Pons (tissue), 1 donor: ENCODE results near the gene ZNF454.

Experiments
- DNase-seq: peaks from one replicate; pipeline ENCODE4 v3.0.0-alpha.2; 2016; ENCODE audit warnings: low spot score

ZNF454 gene

GRCh38 chr5:178940569-178941360 lies at the start of gene ZNF454:
Gene ZNF454, plus strand, starts transcription at chr5:178941198. Its CDS starts 1,594 bp downstream, at chr5:178942792.
- peak; percentile 94 for DNase-seq

- peak; percentile 45 for DNase-seq
Measured at GRCh38 chr5:178895615-178896571, 45.1 kb upstream of the ZNF454 start, which contains the start of gene ZFP2. Gene ZFP2, plus strand, starts transcription at chr5:178895913. Its CDS starts 35,401 bp downstream, at chr5:178931314.

DNA sequence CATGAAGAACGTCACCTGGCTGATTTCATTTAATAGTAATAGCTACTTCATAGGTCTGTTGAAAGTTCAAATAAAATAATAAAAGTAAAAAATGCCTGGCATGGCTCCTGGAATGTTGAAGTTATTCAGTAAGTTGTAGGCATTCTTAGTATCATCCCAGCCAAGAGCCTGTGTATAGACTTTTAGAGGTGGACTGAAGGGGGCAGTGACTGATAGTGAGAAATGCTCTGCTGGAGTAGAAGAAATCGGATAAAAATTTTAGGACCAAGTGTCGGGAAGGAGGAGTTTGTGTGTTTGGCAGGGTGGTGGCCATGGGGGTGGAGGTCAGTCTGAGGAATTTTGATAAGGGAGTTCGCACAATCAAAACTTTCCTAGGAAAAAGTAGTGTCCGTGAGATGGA lies 41.7 kb upstream of the ZNF454 start:
- no peak for DNase-seq

DNA sequence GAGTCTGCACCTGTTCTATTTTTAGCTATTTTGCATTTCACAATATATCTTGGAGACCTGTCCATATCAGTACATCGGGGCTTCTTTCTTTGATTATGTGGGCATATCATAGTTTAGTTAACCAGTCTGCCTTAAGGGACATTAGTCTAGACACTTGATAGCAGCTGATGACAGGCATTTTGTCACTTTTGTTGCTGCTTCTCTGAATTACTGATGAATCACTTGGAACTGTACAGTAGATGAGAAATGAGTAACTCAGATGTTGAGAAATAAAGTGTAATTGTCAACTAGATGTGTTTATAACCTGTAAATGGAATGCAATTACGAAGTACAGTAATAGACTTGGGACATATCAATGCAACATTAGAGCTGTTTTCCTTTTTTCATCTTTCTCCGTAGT lies 38.1 kb upstream of the ZNF454 start:
- DNase-seq = no peak

DNA sequence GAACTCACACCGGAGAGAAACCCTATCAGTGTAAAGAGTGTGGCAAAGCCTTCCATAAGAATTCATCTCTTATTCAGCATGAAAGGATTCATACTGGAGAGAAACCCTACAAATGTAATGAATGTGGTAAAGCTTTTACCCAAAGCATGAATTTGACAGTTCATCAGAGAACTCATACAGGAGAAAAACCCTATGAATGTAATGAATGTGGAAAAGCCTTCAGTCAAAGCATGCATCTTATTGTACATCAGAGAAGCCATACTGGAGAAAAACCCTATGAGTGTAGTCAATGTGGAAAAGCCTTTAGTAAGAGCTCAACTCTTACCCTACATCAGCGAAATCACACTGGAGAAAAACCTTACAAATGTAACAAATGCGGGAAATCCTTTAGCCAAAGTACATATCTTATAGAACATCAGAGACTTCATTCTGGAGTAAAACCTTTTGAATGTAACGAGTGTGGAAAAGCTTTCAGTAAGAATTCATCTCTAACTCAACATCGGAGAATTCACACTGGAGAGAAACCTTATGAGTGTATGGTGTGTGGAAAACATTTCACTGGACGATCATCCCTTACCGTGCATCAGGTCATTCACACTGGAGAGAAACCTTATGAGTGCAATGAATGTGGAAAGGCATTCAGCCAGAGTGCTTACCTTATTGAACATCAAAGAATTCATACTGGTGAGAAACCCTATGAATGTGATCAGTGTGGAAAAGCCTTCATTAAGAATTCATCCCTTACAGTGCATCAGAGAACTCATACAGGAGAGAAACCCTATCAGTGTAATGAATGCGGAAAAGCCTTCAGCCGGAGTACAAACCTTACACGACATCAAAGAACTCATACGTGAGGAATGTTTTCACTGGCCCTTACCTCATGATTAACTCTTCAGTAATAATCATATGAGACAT lies 8.9 kb upstream of the ZNF454 start:
- DNase-seq = no peak

DNA sequence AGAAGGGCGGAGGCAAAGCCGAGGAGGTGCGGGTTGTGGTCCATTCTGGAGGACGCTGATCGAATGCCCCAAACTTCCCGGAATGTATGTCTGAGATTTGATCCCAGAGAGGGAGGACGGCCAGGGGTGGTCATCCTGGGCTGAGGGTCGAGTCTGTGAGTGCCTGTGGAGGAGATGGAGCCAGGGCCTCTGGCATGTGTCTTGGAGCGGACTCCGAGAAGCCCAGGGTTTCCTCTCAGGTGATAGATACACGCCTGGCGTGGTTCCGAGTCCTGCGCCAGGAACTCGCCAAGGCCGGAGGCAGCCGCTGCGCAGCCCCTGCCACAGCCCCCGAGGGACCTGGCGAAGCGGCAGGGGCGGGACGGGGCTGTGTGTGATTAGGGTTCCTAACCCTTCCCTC lies 363 bp downstream of the ZNF454 start:
- no peak for DNase-seq

- DNase-seq = no peak
Measured at GRCh38 chr5:178965465-178966055, 24.6 kb downstream of the ZNF454 start.

DNA sequence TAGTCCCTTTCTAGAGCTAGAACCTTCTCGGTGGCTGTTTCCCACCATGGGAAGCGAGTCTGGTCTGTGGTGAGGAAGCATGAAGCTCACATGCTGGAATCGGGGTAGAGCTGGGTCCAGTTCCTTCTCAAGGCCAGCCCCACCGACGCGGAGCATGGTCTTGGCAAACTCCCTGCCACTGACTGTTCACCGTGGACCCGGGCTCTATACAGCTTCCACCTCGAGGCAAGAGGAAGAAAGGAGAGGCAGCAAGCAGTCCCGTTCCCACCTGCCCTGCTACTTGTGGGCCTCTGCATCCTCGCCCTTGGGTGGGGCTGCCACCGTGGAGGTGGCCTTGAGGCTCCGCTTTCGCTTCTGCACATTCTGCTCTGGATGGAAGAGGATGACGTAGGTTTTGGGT lies 40.4 kb downstream of the ZNF454 start:
- DNase-seq = no peak

DNA sequence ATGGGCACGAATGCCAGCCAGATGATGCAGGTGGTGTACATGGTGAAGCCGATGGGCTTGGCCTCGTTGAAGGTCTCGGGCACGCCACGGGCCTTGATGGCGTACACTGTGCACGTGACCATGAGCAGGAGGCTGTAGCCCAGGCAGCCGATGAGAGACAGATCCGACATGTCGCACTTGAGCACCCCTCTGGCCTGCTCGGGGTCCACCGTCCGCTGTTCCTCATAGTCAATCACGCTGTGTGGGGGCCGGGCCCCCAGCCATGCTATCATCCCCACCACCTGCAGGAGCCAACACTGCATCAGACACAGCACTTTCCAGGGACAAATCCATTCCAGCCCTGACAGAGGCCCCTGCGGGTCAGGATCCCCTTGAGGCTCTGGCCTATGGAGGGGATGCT lies 41.9 kb downstream of the ZNF454 start:
- no peak for DNase-seq

DNA sequence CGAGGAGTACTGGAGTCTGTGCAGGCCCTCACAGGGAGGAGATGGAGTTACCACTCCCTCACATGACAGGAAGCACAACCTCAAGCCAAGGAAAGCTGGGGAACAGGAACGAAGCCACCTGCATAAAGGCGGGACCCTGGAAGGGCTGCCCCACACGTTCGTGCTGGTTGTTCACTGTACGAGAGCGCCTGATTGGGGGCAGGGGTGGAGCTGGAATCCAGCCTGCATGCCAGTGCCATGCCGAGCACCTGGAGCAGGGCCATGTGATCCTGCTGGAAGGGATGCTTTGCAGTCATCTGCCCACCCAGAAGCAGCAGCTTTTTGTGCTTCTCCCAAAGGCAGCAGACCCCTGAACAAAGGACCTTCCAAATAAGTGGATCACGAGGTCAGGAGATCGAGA lies 42.7 kb downstream of the ZNF454 start:
- DNase-seq = no peak

DNA sequence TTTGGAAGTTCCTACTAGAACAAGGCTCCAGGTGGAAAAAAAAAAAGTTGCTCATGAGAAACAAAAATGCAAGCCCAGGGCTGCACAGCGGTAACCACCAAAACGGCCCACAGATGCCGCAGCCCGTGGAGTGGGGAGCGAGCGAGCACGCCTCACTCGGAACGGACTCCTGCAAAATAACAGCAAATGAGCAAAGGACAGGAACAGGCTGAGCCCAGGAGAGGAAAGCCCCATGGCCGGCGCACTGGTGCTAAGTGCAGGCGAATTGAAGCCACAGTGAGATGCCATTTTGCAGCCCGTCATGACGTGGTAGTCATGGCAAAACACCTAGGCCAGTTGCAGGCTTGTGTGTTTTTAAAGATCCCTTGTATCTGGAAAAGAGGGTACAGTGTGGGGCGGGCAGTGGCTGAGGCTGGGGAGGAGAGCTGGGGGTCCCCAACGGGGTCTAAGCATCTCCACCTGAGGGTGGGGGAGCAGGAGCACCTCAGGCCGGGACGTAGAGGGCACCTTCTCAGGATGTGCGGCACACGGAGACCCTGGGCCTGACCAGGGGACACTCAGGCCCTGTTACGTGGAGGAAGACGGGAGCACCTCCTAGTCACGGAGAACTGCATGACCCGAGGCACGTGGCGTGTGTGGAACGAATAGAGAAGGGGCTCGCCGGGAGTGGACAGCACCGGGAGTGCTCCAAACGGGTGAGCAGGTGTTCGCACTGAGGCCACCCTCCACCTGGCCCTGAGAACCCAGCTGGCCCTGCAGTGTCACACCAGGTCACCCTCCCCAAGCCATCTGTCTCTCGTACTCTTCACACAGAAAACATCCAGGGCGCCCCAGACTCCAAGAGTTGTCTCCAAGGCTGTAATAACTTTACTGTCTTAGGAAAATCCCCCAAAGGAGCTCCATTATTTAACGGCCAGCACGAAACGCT lies 43.4 kb downstream of the ZNF454 start:
- DNase-seq = no peak

DNA sequence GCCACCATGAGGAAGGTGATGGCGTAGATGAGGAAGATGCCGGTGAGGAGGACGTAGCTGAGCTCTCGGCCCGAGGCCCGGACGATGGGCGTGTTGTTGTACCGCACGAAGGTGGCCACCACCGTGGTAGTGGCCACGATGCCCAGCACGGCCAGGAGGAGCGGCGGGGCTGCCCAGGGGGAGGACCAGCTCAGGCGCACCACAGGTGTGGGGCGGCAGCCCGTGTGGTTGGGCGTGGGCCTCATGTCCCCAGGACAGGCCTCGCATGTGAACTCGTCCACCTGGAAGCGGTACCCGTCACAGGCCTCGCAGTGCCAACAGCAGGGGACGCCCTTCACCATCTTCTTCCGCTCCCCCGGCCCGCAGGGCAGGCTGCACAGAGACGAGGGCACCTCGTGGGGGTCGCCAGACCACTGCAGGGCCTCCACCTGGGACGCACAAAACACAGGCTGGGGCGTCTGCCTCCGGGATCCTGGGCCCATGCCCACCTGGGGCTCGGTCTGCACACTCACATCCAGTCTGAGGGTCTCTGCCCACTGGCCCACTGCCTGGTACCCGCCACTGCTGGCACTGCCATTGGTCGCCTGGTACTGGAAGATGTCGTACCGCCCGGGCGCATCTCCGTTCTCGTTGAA lies 45.4 kb downstream of the ZNF454 start:
- DNase-seq = no peak

DNA sequence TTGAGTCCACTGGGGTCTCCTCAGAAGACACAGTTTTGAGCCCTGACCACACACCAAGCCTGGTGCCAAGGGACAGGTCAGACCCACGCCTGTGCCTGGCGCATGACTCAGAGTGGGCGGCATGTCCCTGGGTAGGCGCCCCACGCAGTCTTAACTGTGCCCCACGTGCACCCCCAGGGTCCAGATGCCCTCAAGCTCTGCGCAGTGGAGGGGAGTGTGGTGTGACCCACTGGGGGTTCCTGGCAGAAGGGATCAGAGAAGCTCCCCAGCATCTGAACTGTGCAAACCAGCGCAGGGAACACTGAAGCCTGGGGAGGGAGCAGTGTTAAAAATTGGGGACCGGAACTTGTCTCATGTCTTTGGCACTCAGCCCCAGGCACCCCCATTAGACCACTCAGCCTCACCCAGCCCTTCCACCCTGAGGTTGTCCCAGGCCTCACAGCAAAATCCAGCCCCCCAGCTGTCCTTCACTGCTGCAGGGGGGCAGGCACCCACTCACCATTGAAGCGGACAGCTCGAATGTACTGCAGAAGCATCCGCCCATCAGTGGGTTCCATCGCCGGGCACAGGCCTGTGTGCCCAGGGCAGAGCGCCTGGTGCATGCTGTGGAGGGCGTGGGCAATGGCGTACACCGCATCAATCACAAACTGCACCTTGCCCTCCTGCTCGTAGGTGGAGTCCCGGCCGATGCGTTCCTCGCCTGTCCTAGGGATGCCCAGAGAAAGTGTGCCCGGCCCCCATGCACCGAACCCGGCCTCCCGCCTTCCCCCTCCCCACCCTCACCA lies 47.6 kb downstream of the ZNF454 start:
- no peak for DNase-seq

DNA sequence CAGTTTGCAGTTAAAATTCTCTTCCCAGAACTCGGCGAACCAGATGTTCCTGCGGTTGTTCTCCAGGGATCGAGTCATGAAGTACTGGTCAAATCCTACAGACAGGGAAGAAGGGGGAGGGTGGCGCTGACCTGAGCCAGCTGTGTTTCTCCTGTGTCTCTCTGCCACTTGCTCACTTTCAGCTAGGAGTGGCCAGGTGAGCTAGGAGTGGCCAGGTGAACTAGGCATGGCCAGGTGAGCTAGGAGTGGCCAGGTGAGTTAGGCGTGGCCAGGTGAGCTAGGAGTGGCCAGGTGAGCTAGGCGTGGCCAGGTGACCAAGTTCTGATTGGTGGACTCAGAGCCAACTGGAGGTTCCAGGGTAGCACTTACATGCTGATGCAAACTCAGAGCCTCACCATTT lies 48.3 kb downstream of the ZNF454 start:
- DNase-seq = no peak

DNA sequence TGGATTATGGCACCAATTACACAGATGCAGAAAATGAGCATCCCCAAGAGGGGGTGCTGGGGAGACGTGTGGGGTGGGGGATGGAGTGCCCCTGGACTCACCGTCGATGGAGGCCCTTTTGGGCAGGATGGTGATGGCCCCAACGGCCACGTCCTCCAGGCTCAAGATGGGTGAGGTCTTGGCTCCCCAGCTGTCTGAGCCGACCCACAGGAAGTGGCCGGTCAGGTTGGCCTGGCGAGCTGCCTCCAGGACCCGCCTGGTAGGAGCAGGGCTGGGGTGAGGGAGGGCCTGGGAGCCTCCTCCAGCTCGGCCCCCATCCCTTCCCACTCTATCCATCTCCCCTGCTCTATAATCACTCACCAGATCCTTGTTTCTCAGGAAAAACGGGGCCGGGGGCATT lies 49.5 kb downstream of the ZNF454 start:
- DNase-seq = no peak

DNA sequence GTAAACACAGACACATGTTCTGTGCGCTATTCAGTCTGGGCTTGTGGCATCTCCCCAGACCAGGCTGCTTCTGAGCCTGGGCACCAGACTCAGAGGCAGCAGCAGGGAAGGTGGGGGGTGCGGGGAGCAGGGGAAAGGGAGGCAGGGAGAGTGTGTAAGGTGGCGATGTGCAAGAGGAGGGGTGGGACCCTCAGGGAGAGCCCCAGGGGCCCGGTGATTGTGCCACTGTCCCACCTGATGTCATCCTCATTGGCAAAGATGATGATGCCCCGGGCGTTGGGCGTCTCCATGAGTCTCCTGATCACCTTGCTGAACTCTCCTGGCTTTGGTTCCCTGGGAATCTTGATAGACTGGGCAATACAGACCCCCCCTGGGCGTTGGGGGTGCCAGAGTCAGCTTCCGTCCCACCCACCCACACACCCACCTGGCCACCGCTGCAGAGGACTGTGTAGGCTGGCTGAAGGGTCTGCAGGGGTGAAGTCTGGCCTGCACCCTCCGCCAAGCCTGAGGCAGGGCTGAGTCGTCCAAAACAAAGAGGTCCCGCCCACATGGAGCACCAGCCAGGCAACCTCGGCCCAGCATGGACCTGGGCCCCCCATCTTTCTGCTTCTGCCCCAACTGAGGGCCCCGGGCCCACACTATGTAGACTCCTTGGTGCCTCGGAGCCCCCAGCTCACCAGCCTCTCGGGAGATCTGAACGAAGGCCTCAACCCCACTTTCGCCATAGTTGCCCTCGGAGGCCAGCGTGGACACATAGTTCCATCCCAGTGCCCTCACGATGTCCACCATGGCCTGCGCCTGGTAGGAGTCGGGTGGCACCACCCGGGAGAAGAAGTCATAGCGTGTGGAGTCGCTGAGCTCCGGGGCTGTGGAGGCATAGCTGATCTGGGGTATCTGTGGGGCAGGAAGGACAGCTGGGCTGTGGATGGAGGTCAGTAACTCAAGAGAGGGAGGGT lies 50.5 kb downstream of the ZNF454 start:
- no peak for DNase-seq

- DNase-seq = no peak
Measured at GRCh38 chr5:178992291-178992895, 51.4 kb downstream of the ZNF454 start.
